Measurements from ENCODE around the gene GALR2.

Gene GALR2

DNA sequence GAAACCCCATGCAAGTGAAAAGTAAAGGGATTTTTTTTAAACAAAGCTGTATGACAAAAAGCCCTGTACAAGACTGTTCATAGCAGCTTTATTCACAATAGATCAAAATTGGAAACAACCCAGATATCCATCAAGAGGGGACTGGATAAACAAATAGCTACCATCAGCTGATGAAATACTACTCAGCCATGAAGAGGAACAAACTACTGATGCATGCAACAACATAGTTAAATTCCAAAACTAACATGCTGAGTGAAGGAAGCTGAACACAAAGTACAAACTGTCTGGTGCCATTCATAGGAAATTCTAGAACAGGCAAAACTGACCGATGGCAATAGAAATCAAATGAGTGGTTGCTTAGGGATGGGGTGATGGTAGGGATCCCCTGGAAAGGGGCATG, 51.3 kb downstream of the GALR2 start:
- DNase-seq (ENCODE audit: low read depth, low spot score) = no peak
